GM12864 (cell line): ENCODE results near the gene ZNF550.

Experiments used
- DNase-seq: peaks from one replicate; pipeline ENCODE4 v3.0.0-alpha.2; 2011; ENCODE audit warnings: low read depth
- H3K4me3 ChIP-seq: 2 replicates; pipeline ENCODE4 v1.5.1; 2011; ENCODE audit warnings: mild to moderate bottlenecking, low read depth, low read length, control low read depth
- CTCF ChIP-seq: IDR thresholded peaks from 2 replicates; pipeline ENCODE4 v1.5.1; 2011; ENCODE audit warnings: low read depth, mild to moderate bottlenecking, moderate library complexity, low read length, control low read depth, inconsistent platforms; ENCODE audit errors: missing control alignments

The ZNF550 gene

GRCh38 chr19:57583104-57583520 is 23.4 kb upstream of the ZNF550 start:
- H3K4me3 ChIP-seq, result no peak overlapping the region
- DNase-seq, result no peak
- no peak for TF ChIP-seq CTCF

- peak within 1 kb of the TSS; percentile 88 for H3K4me3 ChIP-seq
- DNase-seq, result peak; percentile 99
- TF ChIP-seq CTCF, result peak; percentile 1
Measured at GRCh38 chr19:57578487-57579205, 19.0 kb upstream of the ZNF550 start, which contains the start of gene ZNF416. Gene ZNF416 (minus strand): TSS chr19:57578911. CDS start chr19:57578704, 207 bp downstream.

GRCh38 chr19:57576661-57577060 is 17.0 kb upstream of the ZNF550 start:
- H3K4me3 ChIP-seq, result no peak overlapping the region
- no peak for DNase-seq
- no peak for TF ChIP-seq CTCF

GRCh38 chr19:57572415-57572947 is 12.8 kb upstream of the ZNF550 start:
- DNase-seq, result no peak
- no peak for TF ChIP-seq CTCF
- no peak overlapping the region for H3K4me3 ChIP-seq

- H3K4me3 ChIP-seq, result no peak overlapping the region
- no peak for DNase-seq
- no peak for TF ChIP-seq CTCF
Measured at GRCh38 chr19:57570707-57571106, 11.0 kb upstream of the ZNF550 start.

GRCh38 chr19:57566396-57567265 is 7.0 kb upstream of the ZNF550 start:
- TF ChIP-seq CTCF, result no peak
- no peak overlapping the region for H3K4me3 ChIP-seq
- no peak for DNase-seq
